Endothelial cell of umbilical vein (primary cell): Measurements from ENCODE around the gene PNLIPRP1. TPM values are rescaled to one million over a fixed set of nuclear protein-coding genes. Genes with fewer than 3 reads are reported as not detected.

Experiments used
- BruUV-seq: library from RNA; stranded (reverse); fragments of 400-500 nt; replicated peaks from 2 replicates; lab custom pipeline; 2021; lab: Mats Ljungman, UMichigan
- CTCF ChIA-PET: fragments of 300-600, 350-600 bp; sonication (Branson Sonifier 250); formaldehyde crosslinking; loops from one replicate; lab custom pipeline; 2021; ENCODE audit warnings: antibody characterized with exemption, inconsistent platforms; lab: Charles Lee
- POLR2A ChIA-PET: fragments of 300-600, 350-600 bp; sonication (Branson Sonifier 250); formaldehyde crosslinking; loops from one replicate; lab custom pipeline; 2021; ENCODE audit warnings: antibody characterized with exemption, inconsistent platforms; lab: Charles Lee
- DNase-seq: peaks from one replicate; pipeline ENCODE4 v3.0.0-alpha.2; 2011; ENCODE audit warnings: low read depth, low spot score
- FAIRE-seq: peaks from 2 replicates; lab custom pipeline; 2011; peaks lifted over from hg19 to GRCh38; lab: Jason Lieb, UNC
- H2AFZ ChIP-seq: 2 replicates; pipeline ENCODE4 v1.6.0; 2012; ENCODE audit warnings: low read depth, low read length, control low read depth, inconsistent platforms
- H3K27ac ChIP-seq: 2 replicates; pipeline ENCODE4 v1.5.1; 2011; ENCODE audit warnings: low read depth, mild to moderate bottlenecking, control low read depth, low read length, moderate library complexity; ENCODE audit not compliant: insufficient read depth
- H3K27me3 ChIP-seq, 2 experiments: 2 replicates each; pipeline versions ENCODE4 v1.6.0 to v1.6.1; 2011; ENCODE audit warnings: low read length in 2 of 2, mixed read lengths in 1 of 2; ENCODE audit not compliant: control insufficient read depth in 2 of 2, insufficient read depth in 2 of 2
- H3K36me3 ChIP-seq, 2 experiments: 2 replicates in 1 of 2; 3 replicates in 1 of 2; pipeline ENCODE4 v1.5.1; 2011; ENCODE audit warnings: low read length in 2 of 2, mild to moderate bottlenecking in 1 of 2, moderate library complexity in 1 of 2; ENCODE audit not compliant: control insufficient read depth in 2 of 2, insufficient read depth in 2 of 2; ENCODE audit errors: extremely low read depth in 1 of 2
- H3K4me1 ChIP-seq: 3 replicates; pipeline ENCODE4 v1.5.1; 2011; ENCODE audit warnings: mild to moderate bottlenecking, low read length; ENCODE audit not compliant: control insufficient read depth, insufficient read depth; ENCODE audit errors: extremely low read depth
- H3K4me2 ChIP-seq: 2 replicates; pipeline ENCODE4 v1.6.1; 2011; ENCODE audit warnings: low read length, control low read depth, mixed read lengths; ENCODE audit not compliant: insufficient read depth
- H3K4me3 ChIP-seq, 3 experiments: fragments of 200-600 bp in 1 of 3; sonication (generic), shearing (Covaris generic) in 1 of 3; replicated peaks in 1 of 3; 2 replicates each; pipeline ENCODE4 v1.5.1; 2011 to 2016; ENCODE audit warnings: control low read depth in 3 of 3, low read length in 3 of 3, mild to moderate bottlenecking in 2 of 3, inconsistent platforms in 1 of 3, low read depth in 1 of 3, moderate library complexity in 1 of 3; ENCODE audit not compliant: insufficient read depth in 1 of 3
- H3K79me2 ChIP-seq: 2 replicates; pipeline ENCODE4 v1.6.0; 2012; ENCODE audit warnings: low read length, inconsistent platforms; ENCODE audit not compliant: control insufficient read depth, insufficient read depth
- H3K9ac ChIP-seq: replicated peaks from 2 replicates; pipeline ENCODE3; 2011; ENCODE audit warnings: low read length, control low read depth; ENCODE audit not compliant: insufficient read depth; ENCODE audit errors: extremely low read depth
- H3K9me1 ChIP-seq: replicated peaks from 3 replicates; pipeline ENCODE4 v1.6.0; 2011; ENCODE audit warnings: mild to moderate bottlenecking, low read length; ENCODE audit not compliant: control insufficient read depth, insufficient read depth; ENCODE audit errors: extremely low read depth
- H3K9me3 ChIP-seq: replicated peaks from 2 replicates; pipeline ENCODE4 v1.5.1; 2012; ENCODE audit warnings: low read length, inconsistent platforms; ENCODE audit not compliant: control insufficient read depth, insufficient read depth
- H4K20me1 ChIP-seq: replicated peaks from 2 replicates; pipeline ENCODE3; 2011; ENCODE audit warnings: mild to moderate bottlenecking, low read length; ENCODE audit not compliant: control insufficient read depth, insufficient read depth; ENCODE audit errors: extremely low read depth
- EZH2 ChIP-seq: IDR thresholded peaks from 2 replicates; pipeline ENCODE4 v1.6.1; 2012; ENCODE audit warnings: borderline replicate concordance, low read depth, mild to moderate bottlenecking, moderate library complexity, low read length, inconsistent platforms; ENCODE audit not compliant: severe bottlenecking
- FOS ChIP-seq: IDR thresholded peaks from 2 replicates; pipeline ENCODE4 v1.6.1; 2011; ENCODE audit warnings: mild to moderate bottlenecking, low read length, moderate library complexity, borderline replicate concordance; ENCODE audit not compliant: insufficient read depth
- GATA2 ChIP-seq: IDR thresholded peaks from 2 replicates; pipeline ENCODE4 v1.7.0; 2011; ENCODE audit warnings: low read depth, mild to moderate bottlenecking, moderate library complexity, mixed read lengths, low read length; ENCODE audit not compliant: insufficient read length, insufficient read depth
- JUN ChIP-seq: IDR thresholded peaks from 2 replicates; pipeline ENCODE4 v1.6.1; 2011; ENCODE audit warnings: borderline replicate concordance, low read depth; ENCODE audit not compliant: insufficient read length, insufficient read depth
- MYC ChIP-seq: IDR thresholded peaks from one replicate; pipeline ENCODE4 v1.6.1; 2011; ENCODE audit warnings: mild to moderate bottlenecking, low read depth, low read length
- POLR2A ChIP-seq: IDR thresholded peaks from 2 replicates; pipeline ENCODE4 v1.6.1; 2012; ENCODE audit warnings: low read depth, mild to moderate bottlenecking, control low read depth, low read length
- POLR2AphosphoS5 ChIP-seq: IDR thresholded peaks from 2 replicates; pipeline ENCODE4 v1.6.1; 2012; ENCODE audit warnings: low read depth, mild to moderate bottlenecking, control low read depth, low read length, moderate library complexity; ENCODE audit not compliant: insufficient read depth
- dilution Hi-C: fragments of 300-500 bp; cut with MboI; formaldehyde crosslinking; loops from one replicate; pipeline ENCODE4 v1.15.0; 2019; ENCODE audit warnings: low sequenced_read_pairs; ENCODE audit not compliant: extremely low pct_ligation_motif_present
- intact Hi-C: fragments of 100-400 bp; cut with micrococcal nuclease; formaldehyde crosslinking; loops from one replicate; pipeline ENCODE4 v1.10.0; 2022
- polyA plus RNA-seq, 4 experiments: library from polyadenylated mRNA; depleted of rRNA in 3 of 4; stranded (reverse) in 3 of 4; unstranded in 1 of 4; fragments of >200 nt; gene quantifications; 2 replicates each; pipeline versions ENCODE4 v1.2.1 to v1.2.3, GENCODE V29; 2011 to 2012; ENCODE audit warnings: missing spikeins in 1 of 4
- total RNA-seq: library from RNA; stranded (reverse); gene quantifications from 2 replicates; pipeline ENCODE4 v1.2.3, GENCODE V29; 2021
- TF ChIP-seq, protein P1 (sequence below), 2 donors: IDR thresholded peaks; 1 replicate in 1 of 2; 2 replicates in 1 of 2; pipeline ENCODE4 v1.5.1; 2011; ENCODE audit warnings: low read length in 2 of 2, mild to moderate bottlenecking in 2 of 2, moderate library complexity in 2 of 2, control low read depth in 1 of 2, inconsistent platforms in 1 of 2, low read depth in 1 of 2; ENCODE audit not compliant: insufficient read depth in 1 of 2; ENCODE audit errors: extremely low read depth in 1 of 2
- TF ChIP-seq, protein P2 (sequence below): IDR thresholded peaks from 2 replicates; pipeline ENCODE4 v1.6.1; 2011; ENCODE audit not compliant: insufficient read depth, insufficient read length

PNLIPRP1 gene
- total and polyA plus RNA-seq, 2 donors (not counting 3 experiments of a cell fraction or from before 2014, with no cell fraction given) = not detected

GRCh38 chr10:116656044-116656443 lies 65.3 kb downstream of the PNLIPRP1 start:
- TF ChIP-seq GATA2 (no peak), POLR2A (no peak), EZH2 (no peak)
- no peaks in the 10 kb centered on the region for H3K9me3 ChIP-seq
- H3K79me2 ChIP-seq = no peaks in the 10 kb centered on the region
- no peaks in the 10 kb centered on the region for H3K36me3 ChIP-seq
- DNase-seq (no peak), FAIRE-seq (no peak)
- intact Hi-C loops = no loop called here
- H3K4me2 ChIP-seq = no peak overlapping the region
- ChIA-PET CTCF (interaction anchor here (2.1 kb wide), 1 partner anchor 8 kb away, joined by 6 read pairs; no protein-coding TSS in a partner anchor), POLR2A (no interaction called here)
- no peaks in the 10 kb centered on the region for H3K27me3 ChIP-seq
- H3K4me3 ChIP-seq = no peak overlapping the region
- H2AFZ ChIP-seq = no peak overlapping the region
- H3K27ac ChIP-seq = no peak overlapping the region
- no peak overlapping the region for H3K9ac ChIP-seq
- BruUV-seq = no TSS peak
- no peaks in the 10 kb centered on the region for H3K4me1 ChIP-seq
- no peaks in the 10 kb centered on the region for H3K9me1 ChIP-seq
- dilution Hi-C loops = no loop called here
- no peaks in the 10 kb centered on the region for H4K20me1 ChIP-seq

- FAIRE-seq = no peak
- no peak overlapping the region for H3K4me3 ChIP-seq
- no peak for DNase-seq
- H3K4me1 ChIP-seq = no peaks in the 10 kb centered on the region
- no peak overlapping the region for H3K9ac ChIP-seq
- H3K27ac ChIP-seq = no peak overlapping the region
- no peaks in the 10 kb centered on the region for H3K27me3 ChIP-seq
- intact Hi-C loops = no loop called here
- ChIA-PET POLR2A (no interaction called here), CTCF (no interaction called here)
- H3K79me2 ChIP-seq = no peaks in the 10 kb centered on the region
- H3K9me3 ChIP-seq = no peaks in the 10 kb centered on the region
- dilution Hi-C loops = no loop called here
- no peaks in the 10 kb centered on the region for H4K20me1 ChIP-seq
- TF ChIP-seq POLR2AphosphoS5 (no peak), FOS (no peak), EZH2 (no peak), GATA2 (no peak), JUN (no peak), MYC (no peak), POLR2A (no peak)
- TF ChIP-seq, protein P1, sequence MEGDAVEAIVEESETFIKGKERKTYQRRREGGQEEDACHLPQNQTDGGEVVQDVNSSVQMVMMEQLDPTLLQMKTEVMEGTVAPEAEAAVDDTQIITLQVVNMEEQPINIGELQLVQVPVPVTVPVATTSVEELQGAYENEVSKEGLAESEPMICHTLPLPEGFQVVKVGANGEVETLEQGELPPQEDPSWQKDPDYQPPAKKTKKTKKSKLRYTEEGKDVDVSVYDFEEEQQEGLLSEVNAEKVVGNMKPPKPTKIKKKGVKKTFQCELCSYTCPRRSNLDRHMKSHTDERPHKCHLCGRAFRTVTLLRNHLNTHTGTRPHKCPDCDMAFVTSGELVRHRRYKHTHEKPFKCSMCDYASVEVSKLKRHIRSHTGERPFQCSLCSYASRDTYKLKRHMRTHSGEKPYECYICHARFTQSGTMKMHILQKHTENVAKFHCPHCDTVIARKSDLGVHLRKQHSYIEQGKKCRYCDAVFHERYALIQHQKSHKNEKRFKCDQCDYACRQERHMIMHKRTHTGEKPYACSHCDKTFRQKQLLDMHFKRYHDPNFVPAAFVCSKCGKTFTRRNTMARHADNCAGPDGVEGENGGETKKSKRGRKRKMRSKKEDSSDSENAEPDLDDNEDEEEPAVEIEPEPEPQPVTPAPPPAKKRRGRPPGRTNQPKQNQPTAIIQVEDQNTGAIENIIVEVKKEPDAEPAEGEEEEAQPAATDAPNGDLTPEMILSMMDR (IDR thresholded peaks at IDR 0.05; ENCODE audit: extremely low read depth in 1 of 2, insufficient read depth in 1 of 2, low read depth in 1 of 2, low read length in 2 of 2) = no peak
- TF ChIP-seq, protein P2, sequence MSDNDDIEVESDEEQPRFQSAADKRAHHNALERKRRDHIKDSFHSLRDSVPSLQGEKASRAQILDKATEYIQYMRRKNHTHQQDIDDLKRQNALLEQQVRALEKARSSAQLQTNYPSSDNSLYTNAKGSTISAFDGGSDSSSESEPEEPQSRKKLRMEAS = no peak
- H3K36me3 ChIP-seq = no peaks in the 10 kb centered on the region
- no peak overlapping the region for H3K4me2 ChIP-seq
- no TSS peak for BruUV-seq
- no peak overlapping the region for H2AFZ ChIP-seq
- no peaks in the 10 kb centered on the region for H3K9me1 ChIP-seq
Measured at GRCh38 chr10:116657863-116658551, 67.2 kb downstream of the PNLIPRP1 start.
